Pancreas (tissue), 10 donors: Measurements from ENCODE around the gene NEGR1. TPM values are rescaled to one million over a fixed set of nuclear protein-coding genes. Genes with fewer than 3 reads are reported as not detected.

Experiments
- ATAC-seq, 4 donors: fragments of 200-7000 bp; cut with Tn5 transposase; one replicate each; pipeline versions ENCODE4 v1.8.0 to v1.9.1; 2020; ENCODE audit warnings: mild to moderate bottlenecking in 4 of 4, moderate library complexity in 4 of 4
- DNase-seq, 6 donors: peaks; one replicate each; pipeline ENCODE4 v3.0.0-alpha.2; 2020
- FAIRE-seq: peaks from 2 replicates; lab custom pipeline; 2012; peaks lifted over from hg19 to GRCh38; lab: Jason Lieb, UNC
- H3K27ac ChIP-seq, 4 donors: fragments of 200-600 bp; sonication (generic); 1 replicate in 3 of 4; 2 replicates in 1 of 4; pipeline versions ENCODE4 v1.5.0 to v1.8.0; 2020
- H3K27me3 ChIP-seq, 4 donors: fragments of 200-600 bp; one replicate each; pipeline ENCODE4 v1.8.0; 2021
- H3K36me3 ChIP-seq, 3 donors: fragments of 200-600 bp; sonication (generic) in 1 of 3; one replicate each; pipeline versions ENCODE4 v1.5.0 to v1.8.0; 2020 to 2021
- H3K4me1 ChIP-seq, 3 donors: fragments of 200-600 bp; one replicate each; pipeline ENCODE4 v1.8.0; 2021
- H3K4me3 ChIP-seq, 4 donors: fragments of 200-600 bp; sonication (generic) in 2 of 4; one replicate each; pipeline versions ENCODE4 v1.5.0 to v1.8.0; 2020 to 2021
- H3K9me3 ChIP-seq, 4 donors: fragments of 200-600 bp; one replicate each; pipeline ENCODE4 v1.8.0; 2021
- WGBS, 2 donors: extraction: QIAGEN DNeasy Blood & Tissue Kit; methylation state at CpG; one replicate each; pipeline ENCODE4 v1.1.7; 2013; 5-methylcytosine and 5-hydroxymethylcytosine counted together
- intact Hi-C, 3 donors: fragments of 100-400 bp; cut with DNase I; formaldehyde crosslinking; loops; one replicate each; pipeline versions ENCODE4 v1.11.1 to v1.14.2; 2022
- polyA plus RNA-seq, 2 donors: library from polyadenylated mRNA; stranded (reverse); fragments of 200-250 nt; gene quantifications; one replicate each; pipeline ENCODE4 v1.2.3, GENCODE V29; 2013
- total RNA-seq, 6 donors: library from RNA; stranded (reverse); fragmentation: NEBNext Ultra II Directional in 4 of 6; extraction: Animal tissue kit (Norgen Biotek cat#: 25700) in 4 of 6; gene quantifications; one replicate each; pipeline versions ENCODE4 v1.2.1 to v1.2.4, GENCODE V29; 2021 to 2023
- TF ChIP-seq, protein P1 (sequence below), 4 donors: fragments of 200-600 bp; sonication (generic) in 3 of 4; IDR thresholded peaks; one replicate each; pipeline versions ENCODE4 v1.5.0 to v1.8.0; 2021; ENCODE audit warnings: antibody characterized with exemption in 4 of 4
- donor health status: healthy with polysubstance abuse.
- donor health status: DM: no; HTN: no; CAD: no; lungs with moderate emphysema.
- donor health status: DM: no; HTN: no; CAD: no.
- donor health status: control.
- donor health status: control.
- donor health status: Bipolar disorder and iron deficiency.
- donor health status: DM: yes; HTN: yes; CAD: no.
- donor health status: DM: no; HTN: no; CAD: no.
- donor health status: DM: no; HTN: no; CAD: no.
- donor health status: DM: yes; HTN: yes; CAD: no.

Gene NEGR1
- total and polyA plus RNA-seq, 8 donors, result 1.2 to 9.3 (median 3.4) TPM

DNA sequence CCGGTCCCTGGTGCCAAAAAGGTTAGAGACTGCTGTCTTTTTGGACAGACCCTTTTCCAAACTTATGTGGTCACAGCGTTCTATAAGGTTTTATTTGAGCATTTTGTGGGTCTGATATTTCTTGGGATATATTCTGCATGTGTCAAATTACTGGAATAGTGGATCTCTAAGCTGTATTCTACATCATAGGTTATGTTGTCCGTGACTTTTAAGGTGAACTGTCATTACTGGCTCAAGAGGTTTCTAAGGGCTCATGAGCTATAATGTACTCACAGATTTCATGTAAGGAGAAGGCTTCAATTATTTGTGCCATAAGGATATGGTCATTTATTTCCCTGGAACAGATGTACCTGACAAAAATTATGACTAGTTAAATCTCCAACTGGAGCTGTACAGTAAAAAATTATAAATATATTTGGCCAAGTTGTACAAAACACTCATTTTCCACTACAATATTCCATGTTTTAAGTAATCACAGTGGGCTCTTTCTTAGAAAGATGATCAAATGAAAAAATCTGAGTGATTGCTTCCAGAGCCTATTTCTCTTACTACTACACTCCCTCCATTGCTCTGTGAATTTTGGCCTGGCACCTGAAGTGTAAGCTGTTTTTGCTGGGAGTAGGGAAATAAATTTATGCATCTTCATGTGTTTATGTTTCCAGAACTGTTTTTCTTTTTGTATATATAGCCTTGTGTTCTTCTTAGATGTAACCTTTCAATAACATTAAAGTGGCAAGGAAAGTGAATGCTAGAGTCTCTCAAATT, 663.4 kb downstream of the NEGR1 start:
- ATAC-seq (no peak), DNase-seq (no peak), FAIRE-seq (no peak)
- H3K27me3 ChIP-seq, result no peaks in the 10 kb centered on the region
- TF ChIP-seq, protein P1, sequence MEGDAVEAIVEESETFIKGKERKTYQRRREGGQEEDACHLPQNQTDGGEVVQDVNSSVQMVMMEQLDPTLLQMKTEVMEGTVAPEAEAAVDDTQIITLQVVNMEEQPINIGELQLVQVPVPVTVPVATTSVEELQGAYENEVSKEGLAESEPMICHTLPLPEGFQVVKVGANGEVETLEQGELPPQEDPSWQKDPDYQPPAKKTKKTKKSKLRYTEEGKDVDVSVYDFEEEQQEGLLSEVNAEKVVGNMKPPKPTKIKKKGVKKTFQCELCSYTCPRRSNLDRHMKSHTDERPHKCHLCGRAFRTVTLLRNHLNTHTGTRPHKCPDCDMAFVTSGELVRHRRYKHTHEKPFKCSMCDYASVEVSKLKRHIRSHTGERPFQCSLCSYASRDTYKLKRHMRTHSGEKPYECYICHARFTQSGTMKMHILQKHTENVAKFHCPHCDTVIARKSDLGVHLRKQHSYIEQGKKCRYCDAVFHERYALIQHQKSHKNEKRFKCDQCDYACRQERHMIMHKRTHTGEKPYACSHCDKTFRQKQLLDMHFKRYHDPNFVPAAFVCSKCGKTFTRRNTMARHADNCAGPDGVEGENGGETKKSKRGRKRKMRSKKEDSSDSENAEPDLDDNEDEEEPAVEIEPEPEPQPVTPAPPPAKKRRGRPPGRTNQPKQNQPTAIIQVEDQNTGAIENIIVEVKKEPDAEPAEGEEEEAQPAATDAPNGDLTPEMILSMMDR (IDR thresholded peaks at IDR 0.05), result no peak
- H3K9me3 ChIP-seq, result no peaks in the 10 kb centered on the region
- WGBS, 2 donors, result 83 to 87% methylated on average over 3 of the region's 3 CpGs
- intact Hi-C loops, result no loop called here
- H3K36me3 ChIP-seq, result no peaks in the 10 kb centered on the region
- H3K4me1 ChIP-seq, result no peaks in the 10 kb centered on the region
- no peak overlapping the region for H3K27ac ChIP-seq
- no peak overlapping the region for H3K4me3 ChIP-seq

DNA sequence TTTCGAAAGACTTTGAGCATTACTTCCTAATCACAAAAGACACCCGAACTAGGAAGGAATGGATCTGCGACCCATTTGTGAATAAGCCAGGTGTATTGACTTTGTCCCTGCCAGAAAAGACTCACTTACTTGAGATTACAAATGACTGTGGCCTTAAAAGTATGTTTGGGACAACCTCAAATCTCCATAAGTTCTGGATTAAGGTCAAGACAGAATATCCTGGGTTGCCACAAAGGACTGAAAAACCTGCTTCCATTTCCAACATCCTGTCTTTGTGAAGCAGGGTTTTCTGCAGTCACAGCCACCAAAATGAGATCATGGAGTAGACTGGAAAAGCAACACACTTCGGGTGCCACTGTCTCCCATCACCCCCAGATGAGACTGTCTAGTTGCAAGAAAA, 664.1 kb downstream of the NEGR1 start:
- Histone ChIP-seq H3K9me3 (no peaks in the 10 kb centered on the region), H3K27ac (no peak overlapping the region), H3K4me3 (no peak overlapping the region), H3K4me1 (no peaks in the 10 kb centered on the region), H3K27me3 (no peaks in the 10 kb centered on the region), H3K36me3 (no peaks in the 10 kb centered on the region)
- WGBS, 2 donors, result 38 to 45% methylated on average over 4 of the region's 4 CpGs
- FAIRE-seq, result no peak
- DNase-seq, result no peak
- intact Hi-C loops, result no loop called here
- TF ChIP-seq, protein P1 (IDR thresholded peaks at IDR 0.05), result no peak
- ATAC-seq, result peak in 1 of 4 donors; percentile 45

DNA sequence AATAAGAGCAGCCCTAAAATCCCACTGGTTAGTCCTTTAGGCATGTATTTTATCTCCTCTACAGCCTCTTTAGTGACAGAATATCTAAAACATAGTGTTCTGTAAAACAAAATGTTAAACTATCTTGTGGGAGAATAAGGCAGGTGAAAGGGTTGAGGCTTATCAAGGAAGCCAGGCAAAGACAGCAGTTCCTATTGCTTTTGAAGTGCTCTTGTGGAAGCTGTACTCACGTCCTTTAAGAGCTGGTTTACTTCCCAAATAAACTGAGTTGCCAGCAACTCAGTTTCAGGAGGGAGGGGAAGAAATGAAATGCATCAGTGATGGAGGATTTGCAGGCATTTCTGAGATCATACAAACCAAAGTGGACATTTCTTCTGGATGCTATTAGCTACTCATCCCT, 671.9 kb downstream of the NEGR1 start:
- intact Hi-C loops, result no loop called here
- TF ChIP-seq, protein P1 (IDR thresholded peaks at IDR 0.05), result no peak
- FAIRE-seq (no peak), ATAC-seq (no peak), DNase-seq (no peak)
- WGBS, 2 donors, result 18 to 22% methylated on average over 1 of the region's 1 CpG
- H3K27me3 ChIP-seq, result no peaks in the 10 kb centered on the region
- no peaks in the 10 kb centered on the region for H3K9me3 ChIP-seq
- no peaks in the 10 kb centered on the region for H3K36me3 ChIP-seq
- H3K27ac ChIP-seq, result no peak overlapping the region
- H3K4me3 ChIP-seq, result no peak overlapping the region
- no peaks in the 10 kb centered on the region for H3K4me1 ChIP-seq

DNA sequence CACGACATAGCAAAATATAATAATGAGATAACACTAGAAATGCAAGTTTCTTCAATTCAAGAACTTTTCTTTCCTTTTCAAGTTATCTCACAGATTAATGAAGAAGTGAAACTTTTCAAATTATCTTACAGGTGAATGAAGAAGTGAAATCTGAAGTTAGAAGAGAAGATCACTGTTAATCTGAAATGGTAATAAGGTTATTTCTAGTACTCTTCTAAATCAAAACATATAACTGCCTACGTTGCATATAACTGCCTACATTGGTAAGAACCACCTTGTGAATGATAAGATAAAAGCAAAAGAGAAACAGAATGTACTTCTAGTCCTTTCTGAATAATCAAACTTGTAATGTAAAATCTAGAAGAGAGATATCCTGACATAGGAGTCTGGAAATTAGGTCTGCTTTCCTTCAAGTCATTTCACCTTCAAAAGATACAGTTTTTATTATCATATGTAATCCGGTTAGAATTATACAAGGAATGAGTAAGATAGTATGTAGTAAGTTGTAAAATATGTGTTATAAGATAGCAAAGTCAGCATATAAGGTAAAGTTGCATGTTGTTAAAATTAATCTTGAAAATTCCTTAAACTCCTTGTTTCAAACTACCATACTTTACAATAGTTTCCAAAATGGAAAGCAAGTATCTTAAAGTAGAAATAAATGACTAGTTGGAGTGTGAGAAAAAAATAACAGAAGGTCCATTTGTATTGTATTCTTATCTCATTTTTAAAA, 679.1 kb downstream of the NEGR1 start:
- WGBS, 2 donors, result 56 to 73% methylated on average over 3 of the region's 3 CpGs
- Histone ChIP-seq H3K9me3 (no peaks in the 10 kb centered on the region), H3K36me3 (no peaks in the 10 kb centered on the region), H3K27ac (no peak overlapping the region), H3K4me1 (no peaks in the 10 kb centered on the region), H3K27me3 (no peaks in the 10 kb centered on the region), H3K4me3 (no peak overlapping the region)
- ATAC-seq (no peak), DNase-seq (no peak), FAIRE-seq (no peak)
- intact Hi-C loops, result no loop called here
- TF ChIP-seq, protein P1 (IDR thresholded peaks at IDR 0.05), result no peak

DNA sequence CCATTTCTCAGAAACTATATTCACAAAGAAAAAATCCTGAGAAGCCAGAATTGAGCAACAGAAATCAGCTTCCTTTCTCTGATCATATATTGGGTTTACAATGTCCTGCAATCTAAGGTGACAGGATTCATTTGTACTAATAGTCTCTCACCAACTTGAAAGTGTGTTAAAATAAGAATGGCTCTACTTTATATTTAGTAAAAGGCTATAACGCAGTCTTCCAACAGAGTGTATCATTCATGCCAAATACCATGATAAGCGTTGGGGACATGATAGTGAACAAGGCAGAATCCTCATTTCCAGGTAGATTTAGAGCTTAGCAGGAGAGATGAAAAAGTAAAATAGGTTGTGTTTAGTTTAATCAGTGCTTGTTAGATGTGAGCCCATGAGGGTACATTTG, 682.3 kb downstream of the NEGR1 start:
- 85 to 91% methylated on average over 2 of the region's 2 CpGs for WGBS, 2 donors
- intact Hi-C loops, result no loop called here

More for the DNA sequence above, 682.3 kb downstream of the NEGR1 start:
- FAIRE-seq, result no peak
- Histone ChIP-seq H3K36me3 (no peaks in the 10 kb centered on the region), H3K4me1 (no peaks in the 10 kb centered on the region), H3K4me3 (no peak overlapping the region), H3K27me3 (no peaks in the 10 kb centered on the region), H3K9me3 (no peaks in the 10 kb centered on the region), H3K27ac (no peak overlapping the region)
- no peak for DNase-seq
- TF ChIP-seq, protein P1 (IDR thresholded peaks at IDR 0.05), result no peak
- no peak for ATAC-seq
